Stimulated activated CD8-positive, alpha-beta memory T cell treated with anti-CD3 and anti-CD28 coated beads, Interleukin-7, amount 100 ng/mL, for 1 hour (primary cell): ENCODE results near the gene CHERP.
"Not testable (repeated sequence)": the region's sequence is repeated elsewhere in the genome, so short reads cannot be mapped to it uniquely, and the experiment has no call there.

ENCODE experiments used
- DNase-seq, 2 donors: peaks; one replicate each; pipeline ENCODE4 v3.0.0-alpha.2; 2020; ENCODE audit warnings: low read depth in 2 of 2

Gene CHERP

GRCh38 chr19:16543734-16544133, 1.5 kb upstream of the CHERP start:
- not testable (repeated sequence) for DNase-seq

DNA sequence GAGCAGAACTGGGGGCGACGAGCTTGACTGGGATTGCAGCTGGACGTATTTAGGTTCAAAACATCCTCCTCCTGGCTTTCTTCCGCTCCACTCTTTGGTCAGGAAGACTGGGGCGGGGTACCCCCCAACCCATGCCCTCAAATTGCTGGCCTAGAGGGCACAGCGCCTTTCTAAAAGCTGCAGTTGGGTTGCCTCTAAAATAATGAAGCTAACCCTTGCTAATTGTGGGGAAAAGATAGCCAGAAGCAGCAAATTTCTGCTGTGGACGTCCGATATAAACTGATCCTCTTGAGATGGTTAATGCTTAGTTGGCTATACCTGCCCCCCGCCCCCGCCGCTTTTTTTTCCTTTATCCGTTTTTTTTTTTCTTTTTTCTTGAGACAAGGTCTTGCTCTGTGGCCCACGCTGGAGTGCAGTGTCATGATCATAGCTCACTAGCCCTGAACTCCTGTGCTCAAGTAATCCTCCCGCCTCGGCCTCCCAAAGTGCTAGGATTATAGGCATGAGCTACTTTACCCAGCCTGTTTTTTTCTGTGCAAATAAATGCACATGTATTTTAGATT, 754 bp upstream of the CHERP start:
- no peak for DNase-seq

- DNase-seq: no peak
These were observed 652 bp downstream of the CHERP start for GRCh38 chr19:16541526-16542044.

DNA sequence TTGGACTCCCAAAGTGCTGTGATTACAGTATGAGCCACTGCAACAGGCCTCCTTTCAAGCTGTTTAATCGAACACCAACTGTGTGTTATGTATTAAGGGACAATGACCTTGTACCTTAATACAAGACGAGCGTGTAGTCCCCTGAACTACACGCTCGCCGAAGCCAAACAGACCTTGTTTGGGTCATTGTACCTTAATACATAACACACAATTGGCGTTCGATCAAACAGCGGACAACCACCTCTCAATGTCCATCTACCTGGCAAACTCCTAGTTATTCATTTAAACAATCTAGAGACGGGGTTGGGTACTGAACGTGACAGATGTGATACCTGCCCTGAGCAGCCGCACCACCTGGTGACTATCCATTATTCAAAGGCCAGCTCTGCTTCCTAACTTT, 1.3 kb downstream of the CHERP start:
- DNase-seq: no peak

DNA sequence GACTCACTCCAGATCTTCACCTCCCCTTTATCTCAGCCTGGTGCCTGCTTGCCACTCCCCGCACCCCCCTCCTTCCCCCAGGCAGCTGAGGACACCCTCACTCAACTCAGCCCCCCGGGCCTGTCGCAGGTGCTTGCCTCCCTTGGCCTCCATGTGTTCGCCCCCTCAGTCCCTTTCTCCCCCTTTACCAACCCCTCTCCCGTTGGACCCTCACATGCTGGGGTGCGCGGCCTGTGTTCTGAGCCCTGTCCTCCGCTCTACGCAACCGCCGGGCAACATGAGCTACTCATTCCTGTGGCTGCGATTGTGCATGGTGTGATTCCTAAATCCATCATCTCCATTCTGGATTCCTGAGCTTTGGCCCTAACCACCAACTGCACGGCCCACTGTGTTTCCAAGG, 5.1 kb downstream of the CHERP start:
- DNase-seq: no peak

DNA sequence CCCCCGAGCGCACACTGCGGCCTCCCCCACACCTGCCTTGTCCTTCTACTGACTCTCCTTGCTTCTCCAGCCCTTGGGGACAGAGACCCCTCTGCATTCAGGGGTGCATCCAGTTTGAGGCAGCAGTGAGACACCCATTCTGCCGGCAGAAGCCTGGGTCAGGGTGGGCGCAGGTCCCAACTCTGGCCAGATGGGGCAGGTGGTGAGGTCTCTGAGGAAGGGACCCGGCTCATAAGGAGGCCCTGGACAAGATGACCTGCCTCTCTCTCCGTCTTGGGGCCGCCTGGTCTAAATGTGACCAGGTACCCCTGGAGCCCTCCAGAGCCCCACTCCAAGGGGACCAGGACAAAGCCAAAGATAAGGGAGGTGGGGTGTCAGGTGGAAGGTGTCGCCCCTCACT, 6.1 kb downstream of the CHERP start:
- DNase-seq: no peak

DNA sequence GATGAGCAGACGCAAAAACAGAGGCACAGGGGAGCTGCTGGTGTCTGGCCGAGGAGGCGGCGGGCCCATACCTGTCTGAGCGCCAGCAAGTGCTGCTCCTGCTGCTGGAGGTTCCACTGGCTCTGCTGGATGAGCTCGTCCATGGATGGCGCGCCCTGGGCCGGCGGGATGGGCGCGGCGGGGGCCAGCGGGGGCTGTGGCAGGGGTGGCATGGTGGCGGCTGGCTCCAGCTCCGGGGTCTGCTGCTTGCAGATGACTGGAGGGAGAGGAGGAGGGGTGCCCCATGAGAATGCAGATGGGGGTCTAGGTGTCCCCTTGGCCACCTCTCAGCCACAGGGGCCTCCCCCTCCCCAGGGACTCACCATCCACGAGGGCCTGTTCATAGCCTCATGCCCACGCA, 6.9 kb downstream of the CHERP start:
- no peak for DNase-seq

GRCh38 chr19:16532440-16533234, 9.6 kb downstream of the CHERP start:
- no peak for DNase-seq

DNA sequence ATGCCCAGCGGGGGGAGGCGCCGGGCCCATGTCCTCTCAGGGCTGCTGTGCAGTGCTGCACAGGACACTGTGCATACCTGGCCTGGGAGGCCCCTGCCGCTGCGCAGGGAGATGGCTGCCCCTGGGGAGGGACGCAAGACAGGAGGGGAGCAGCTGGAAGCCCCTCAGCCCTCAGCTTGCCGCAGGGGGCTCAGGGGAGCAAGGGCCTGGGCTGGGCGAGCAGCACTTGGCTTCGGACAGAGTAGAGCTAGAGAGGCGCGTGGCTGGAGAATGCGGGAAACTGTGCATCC, 10.9 kb downstream of the CHERP start:
- no peak for DNase-seq

DNA sequence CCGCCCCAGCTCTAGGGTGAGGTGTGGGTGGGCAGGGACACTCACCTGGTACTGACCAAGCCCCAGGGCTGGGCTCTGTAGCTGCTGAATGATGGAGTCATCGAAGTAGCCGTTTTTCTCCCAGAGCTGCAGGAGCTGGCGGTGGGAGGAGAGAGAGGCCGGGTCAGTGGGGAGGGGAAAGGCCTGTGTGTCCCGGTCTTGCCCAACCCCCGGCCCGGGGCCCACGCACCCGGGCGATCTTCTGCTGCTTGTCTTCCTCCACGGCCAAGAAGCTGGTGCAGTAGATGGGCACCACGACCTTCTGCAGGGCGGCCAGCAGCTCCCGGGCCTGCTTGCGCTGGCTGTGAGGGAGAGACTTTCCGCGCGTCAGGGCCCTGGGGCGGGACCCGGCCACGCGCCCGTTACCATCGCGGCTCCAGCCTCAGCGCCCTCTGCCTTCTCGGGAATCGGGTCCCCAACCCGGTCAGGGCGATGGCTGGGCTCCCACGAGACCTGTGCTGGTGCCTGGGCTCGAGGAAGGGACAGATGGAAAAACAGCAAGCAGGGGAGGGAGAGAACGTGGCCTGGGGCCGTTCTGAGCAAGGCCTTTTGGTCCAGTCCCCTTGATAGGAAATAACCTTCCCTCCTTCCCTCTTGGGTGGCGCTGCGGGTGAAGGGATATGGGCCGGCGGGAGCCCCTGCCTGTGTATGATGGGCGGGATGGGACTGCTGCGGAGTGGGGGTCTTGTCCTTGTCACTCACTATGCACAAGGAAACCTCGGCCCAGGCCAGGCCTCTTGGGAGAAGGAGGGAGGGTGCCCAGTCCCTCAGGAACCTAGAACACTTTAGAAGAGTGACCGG, 11.5 kb downstream of the CHERP start:
- no peak for DNase-seq

DNA sequence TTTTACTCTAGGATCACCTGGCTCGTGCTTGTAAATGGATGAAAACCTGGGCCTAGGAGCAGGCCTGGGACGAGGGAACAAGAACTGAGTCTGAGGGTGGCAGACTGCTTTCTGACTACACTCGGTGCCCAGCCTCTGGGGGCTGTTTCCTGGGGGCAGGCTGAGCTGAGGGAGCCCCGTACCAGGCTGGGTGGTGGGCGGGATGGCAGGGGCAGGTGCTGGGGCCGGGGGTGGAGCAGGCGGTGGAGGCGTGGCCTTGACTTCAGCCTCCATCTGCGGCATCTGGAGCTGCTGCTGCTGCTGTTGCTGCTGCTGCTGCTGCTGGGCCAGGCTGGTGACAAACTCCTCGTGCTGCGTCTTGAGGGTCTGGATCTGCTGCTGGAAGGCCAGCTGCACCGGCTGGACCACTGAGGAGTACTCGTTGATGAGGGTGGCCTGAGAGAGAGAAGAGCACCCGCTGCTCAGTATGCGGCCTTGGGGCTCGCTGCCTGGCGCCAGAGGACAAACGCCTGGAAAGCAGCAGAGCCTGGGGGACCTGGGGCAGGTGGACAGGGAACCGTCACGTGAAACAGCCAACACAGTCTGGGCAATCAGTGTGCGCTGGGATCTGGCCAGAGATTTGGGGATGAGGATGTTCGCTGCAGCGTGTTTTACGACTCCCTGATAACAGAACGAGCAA, 12.6 kb downstream of the CHERP start:
- no peak for DNase-seq

GRCh38 chr19:16527971-16528521, 14.2 kb downstream of the CHERP start:
- peak in 1 of 2 donors; percentile 9 for DNase-seq

DNA sequence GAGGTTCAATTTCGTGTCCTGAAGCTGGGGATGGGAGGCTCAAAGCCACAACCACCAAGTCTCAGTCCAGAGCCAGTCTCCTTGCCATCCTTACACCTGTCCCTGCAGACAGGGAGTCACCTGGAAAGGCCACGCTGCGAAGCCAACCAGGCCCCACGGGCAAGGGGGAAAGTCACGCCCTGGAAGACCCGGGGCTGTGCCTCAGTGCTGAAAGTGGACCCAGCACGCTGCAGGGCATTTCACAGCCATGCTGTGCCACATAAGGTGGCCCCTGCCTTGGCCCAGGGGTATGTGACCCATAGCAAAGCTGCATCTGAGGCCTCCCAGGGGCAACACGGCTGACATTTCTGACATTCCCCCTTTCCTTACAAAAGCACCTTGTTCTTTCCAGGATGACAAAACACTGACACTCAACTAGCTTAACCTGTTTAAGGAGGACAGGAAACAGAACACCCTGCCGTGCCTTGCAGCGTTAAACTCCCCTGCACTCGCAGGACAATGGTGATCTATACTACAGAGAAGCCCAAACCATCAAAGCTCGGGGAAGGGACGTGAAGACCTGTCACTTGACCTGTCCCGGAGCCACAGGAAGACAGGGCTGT, 14.8 kb downstream of the CHERP start:
- no peak for DNase-seq

GRCh38 chr19:16525751-16526481, 16.3 kb downstream of the CHERP start:
- no peak for DNase-seq

DNA sequence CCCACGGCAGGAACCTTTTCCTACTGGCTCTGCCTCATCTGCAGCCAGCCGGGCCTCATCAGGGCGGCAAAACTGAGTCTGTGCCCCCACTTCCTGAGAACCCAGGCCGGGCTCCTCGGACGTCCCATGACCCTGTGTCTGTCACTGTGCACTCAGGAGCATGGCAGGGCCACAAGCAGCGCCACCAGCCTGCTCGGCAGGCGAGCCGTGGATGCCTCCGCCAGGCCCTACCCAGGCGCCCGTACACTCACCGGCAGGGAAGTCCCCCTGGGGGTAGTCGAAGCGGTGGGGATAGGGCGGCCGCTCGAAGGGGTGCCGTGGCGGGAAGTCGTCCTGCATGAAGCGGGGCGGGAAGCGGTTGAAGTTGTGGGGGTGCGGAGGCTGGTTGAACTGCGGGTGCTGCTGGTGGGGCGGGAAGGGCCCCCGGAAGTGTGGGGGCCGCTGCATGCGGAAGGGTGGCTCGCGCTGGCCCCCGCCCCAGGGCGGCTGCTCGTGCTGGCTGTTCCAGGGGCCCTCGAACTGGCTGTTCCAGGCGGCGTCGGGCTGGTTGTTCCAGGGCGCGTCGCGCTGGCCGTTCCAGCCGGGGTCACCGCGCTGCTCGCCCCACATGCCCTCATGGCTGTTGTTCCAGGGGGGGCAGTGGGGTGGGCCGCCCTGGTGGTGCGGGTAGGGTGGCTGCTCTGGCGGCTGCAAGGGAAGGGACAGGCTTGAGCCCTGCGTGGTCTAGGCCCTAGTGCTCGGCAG, 17.1 kb downstream of the CHERP start:
- DNase-seq: no peak

DNA sequence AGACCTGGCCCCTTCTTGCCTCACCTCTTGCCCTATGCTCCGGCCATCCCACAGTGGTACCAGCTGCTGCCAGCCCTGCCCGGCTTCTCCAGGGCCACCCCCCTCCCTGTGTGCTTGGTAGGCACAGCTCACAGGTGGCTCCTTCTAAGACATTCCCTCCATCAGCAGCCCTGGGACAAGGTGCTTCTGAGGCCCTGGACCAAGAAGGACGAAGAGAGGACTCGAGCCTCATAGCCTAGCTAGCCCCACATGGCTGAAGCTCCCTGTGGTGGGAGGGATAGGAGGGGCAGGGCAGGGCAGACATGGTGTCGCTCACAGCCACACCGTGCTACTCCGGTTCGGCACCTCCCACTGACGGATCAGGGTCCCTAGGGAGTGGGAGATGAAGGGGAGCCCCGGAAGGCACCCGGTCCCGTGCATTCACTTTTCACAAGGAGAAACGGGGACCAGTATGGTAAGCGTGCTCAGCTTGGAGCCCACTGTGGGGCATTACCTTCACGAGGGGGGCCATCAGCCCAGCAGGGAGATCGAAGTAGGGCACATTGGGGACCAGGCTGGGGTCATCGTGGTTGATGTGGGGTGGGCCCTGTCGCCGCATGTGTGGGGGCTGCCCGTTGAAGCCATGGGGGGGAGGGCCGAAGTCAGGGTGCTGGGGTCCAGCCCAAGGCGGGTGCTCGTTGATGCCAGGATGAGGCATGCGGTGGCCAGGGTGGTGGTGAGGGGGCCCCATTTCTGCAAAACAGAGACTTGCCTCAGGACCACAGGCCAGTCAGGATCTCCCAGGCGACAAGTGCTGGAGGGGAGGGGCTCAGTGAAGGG, 19.5 kb downstream of the CHERP start:
- no peak for DNase-seq

DNA sequence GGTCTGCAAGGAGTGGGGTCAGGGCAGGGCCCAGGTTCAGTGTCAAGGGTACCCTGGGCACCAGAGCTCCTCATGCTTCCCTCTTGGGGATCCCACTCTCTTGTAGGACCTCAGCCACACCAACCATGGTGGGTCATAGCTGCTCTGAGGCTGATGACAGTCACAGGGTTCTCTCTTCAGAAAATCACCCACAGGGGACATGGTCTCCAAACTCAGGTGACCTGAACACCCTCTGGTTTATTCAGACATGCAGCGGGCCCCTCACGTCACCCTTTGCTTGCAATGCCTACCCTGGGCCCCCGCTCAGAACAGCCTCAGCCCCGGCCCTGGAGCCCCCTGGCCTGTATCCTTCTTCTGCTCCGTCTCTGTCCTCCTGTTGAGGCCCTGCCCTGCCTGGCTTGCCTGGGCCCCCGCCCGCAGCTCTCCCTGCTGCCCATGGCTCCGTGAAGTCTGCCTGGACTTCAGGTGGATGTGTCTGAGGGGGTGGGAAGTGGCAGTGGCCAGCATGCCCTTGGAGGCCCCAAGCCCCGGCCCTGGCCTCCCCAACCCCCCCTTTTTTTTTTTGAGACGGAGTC, 20.4 kb downstream of the CHERP start:
- DNase-seq: no peak

- no peak for DNase-seq
These were observed 21.1 kb downstream of the CHERP start for GRCh38 chr19:16520986-16521624.
